Measurements from ENCODE around the gene ARSK.
"Not testable (repeated sequence)": the region's sequence is repeated elsewhere in the genome, so short reads cannot be mapped to it uniquely, and the experiment has no call there.

Gene ARSK

GRCh38 chr5:95621839-95622629, 67.1 kb downstream of the ARSK start:
- DNase-seq: no peak

- DNase-seq: no peak
Observed at GRCh38 chr5:95623706-95624105, 68.8 kb downstream of the ARSK start.

- no peak for DNase-seq
Observed at GRCh38 chr5:95624368-95624767, 69.5 kb downstream of the ARSK start.

- DNase-seq: no peak
Observed at GRCh38 chr5:95626701-95627100, 71.8 kb downstream of the ARSK start.

- no peak for DNase-seq
Observed at GRCh38 chr5:95627971-95628810, 73.3 kb downstream of the ARSK start.

GRCh38 chr5:95628933-95629332, 74.0 kb downstream of the ARSK start:
- DNase-seq: no peak

DNA sequence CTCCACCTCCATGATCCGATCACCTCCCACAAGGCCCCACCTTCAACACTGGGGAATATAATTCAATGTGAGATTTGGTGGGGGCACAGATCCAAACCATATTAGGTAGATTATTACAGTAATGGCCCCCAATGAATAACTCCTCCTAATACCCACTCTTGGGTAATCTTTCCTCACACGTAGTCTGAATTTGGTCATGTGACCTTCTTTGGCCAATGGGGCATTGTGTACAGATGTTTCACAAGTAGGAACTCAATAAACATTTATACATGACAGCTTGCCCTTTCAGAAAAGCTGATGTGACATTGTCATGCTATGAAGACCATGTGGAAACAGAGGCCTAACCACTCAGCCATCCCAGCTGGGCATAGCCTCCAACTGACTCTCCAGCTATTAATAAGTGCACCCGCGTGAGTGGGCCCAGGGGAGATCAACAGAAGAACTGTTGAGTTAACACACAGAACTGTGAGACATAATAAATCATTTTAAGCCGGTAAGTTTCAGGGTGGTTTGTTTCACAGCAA, 75.6 kb downstream of the ARSK start:
- no peak for DNase-seq

DNA sequence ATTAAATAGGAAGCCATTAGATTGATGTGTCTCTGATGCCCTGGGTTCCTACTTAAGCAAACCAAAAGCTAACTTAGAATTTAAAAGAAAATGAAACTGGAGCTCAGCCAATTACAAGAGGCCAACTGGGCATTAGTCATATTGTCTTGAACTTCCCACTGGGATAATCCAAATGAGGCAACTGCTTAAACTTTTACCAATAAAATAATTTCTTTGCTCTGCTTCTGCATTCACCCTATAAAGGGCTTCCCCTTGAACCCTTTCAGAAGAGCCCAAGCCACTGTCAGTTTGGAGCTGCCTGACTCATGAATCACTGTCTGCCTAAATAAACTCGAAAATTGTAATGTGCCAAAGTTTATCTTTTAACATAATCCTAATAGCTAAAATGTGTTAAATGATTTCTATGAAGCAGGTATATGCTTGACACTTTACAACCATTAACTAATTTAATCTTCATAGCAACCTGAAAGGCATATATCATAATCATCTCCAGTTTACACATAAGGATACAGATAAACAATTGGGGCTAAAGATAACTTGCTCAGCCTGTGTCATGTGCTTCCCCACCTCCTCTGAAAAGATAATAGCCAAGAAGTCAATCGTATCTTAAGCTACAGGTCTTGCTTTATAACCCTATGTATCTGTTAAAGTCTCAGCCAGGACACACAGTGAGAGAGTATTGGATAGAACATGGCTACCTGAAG, 76.5 kb downstream of the ARSK start:
- peak; percentile 63 for DNase-seq

DNA sequence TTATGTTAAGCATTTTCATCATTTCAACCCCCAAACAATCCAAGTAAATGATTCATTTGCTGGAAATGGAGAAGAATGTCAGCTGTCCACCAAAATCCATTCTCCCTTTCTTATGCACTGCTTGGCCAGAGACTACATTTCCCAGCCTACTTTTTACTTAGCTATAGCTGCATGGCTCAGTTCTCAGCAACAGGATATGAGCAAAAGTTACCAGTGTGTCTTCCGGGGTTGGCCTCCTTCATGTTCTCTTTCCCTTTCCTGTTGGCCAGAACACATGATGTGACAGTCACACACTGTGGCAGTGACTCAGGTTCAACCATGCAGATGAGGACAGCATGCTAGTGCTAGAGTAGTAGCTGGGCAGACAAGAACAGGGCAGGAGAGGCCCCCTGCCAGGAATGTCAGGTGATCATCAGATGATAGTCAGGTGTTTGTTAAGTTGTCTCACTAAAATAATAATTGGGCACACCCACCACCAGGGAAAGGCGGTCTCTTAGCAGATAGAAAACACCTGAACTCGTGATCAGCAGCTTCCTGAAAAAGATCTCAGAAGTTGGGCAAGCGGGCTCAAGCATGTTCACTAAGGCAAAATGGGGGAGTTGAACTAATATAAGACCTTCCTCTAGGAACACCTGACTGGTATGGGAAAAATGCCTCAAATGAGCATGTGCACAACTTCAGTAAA, 77.2 kb downstream of the ARSK start:
- no peak for DNase-seq

- not testable (repeated sequence) for DNase-seq
Observed at GRCh38 chr5:95632942-95633341, 78.0 kb downstream of the ARSK start.

DNA sequence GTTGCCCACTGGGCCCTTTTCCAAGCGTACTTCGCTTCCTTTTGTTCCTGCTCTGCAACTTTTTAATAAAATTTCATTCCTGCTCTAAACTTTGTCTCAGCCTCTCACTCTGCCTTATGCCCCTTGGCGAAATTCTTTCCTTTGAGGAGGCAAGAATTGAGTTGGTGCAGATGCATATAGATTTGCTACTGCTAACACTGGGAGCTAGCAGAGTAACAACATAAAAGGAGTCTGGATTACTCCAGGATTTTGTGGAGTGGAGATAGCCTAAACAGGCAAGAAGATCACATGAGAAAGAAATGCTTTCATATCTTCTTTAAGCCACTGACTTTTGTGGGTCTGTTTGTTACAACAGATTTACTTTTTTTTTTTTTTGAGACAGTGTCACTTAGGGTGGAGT, 78.8 kb downstream of the ARSK start:
- DNase-seq: no peak

- DNase-seq: no peak
Observed at GRCh38 chr5:95634081-95634480, 79.2 kb downstream of the ARSK start.

DNA sequence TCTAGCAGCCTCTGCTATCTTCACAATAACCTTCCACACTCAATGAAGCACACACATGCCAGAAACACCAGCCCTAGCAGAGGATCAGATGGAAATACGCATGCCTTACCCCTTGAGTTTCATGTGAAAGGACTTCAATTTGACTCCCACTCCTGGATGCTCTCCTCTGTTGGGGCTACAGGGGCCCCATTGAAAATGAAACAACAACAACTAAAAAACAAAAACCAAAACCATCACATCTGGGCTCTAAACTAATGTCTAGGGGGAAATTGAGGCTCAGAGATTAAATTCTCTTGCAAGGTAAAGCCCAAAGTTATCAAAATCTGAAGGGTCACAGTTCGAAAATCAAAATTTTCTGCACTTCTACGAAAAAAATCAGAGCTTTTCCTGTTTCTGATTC, 83.7 kb downstream of the ARSK start:
- DNase-seq: no peak

- DNase-seq: no peak
Observed at GRCh38 chr5:95641741-95642220, 86.9 kb downstream of the ARSK start.

GRCh38 chr5:95643152-95643551, 88.3 kb downstream of the ARSK start:
- DNase-seq: no peak

- no peak for DNase-seq
Observed at GRCh38 chr5:95644351-95645042, 89.6 kb downstream of the ARSK start.

DNA sequence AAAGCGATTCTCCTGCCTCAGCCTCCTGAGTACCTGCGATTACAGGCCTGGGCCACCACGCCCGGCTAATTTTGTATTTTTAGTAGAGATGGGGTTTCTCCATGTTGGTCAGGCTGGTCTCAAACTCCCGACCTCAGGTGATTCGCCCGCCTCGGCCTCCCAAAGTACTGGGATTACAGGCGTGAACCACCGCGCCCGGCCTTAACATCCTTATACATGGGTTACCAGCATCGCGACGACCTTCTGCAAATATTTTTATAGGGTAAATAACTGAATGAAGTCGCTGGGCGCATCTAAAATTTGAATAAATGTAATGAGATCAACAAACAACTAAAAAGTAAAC, 91.3 kb downstream of the ARSK start:
- DNase-seq: not testable (repeated sequence)

DNA sequence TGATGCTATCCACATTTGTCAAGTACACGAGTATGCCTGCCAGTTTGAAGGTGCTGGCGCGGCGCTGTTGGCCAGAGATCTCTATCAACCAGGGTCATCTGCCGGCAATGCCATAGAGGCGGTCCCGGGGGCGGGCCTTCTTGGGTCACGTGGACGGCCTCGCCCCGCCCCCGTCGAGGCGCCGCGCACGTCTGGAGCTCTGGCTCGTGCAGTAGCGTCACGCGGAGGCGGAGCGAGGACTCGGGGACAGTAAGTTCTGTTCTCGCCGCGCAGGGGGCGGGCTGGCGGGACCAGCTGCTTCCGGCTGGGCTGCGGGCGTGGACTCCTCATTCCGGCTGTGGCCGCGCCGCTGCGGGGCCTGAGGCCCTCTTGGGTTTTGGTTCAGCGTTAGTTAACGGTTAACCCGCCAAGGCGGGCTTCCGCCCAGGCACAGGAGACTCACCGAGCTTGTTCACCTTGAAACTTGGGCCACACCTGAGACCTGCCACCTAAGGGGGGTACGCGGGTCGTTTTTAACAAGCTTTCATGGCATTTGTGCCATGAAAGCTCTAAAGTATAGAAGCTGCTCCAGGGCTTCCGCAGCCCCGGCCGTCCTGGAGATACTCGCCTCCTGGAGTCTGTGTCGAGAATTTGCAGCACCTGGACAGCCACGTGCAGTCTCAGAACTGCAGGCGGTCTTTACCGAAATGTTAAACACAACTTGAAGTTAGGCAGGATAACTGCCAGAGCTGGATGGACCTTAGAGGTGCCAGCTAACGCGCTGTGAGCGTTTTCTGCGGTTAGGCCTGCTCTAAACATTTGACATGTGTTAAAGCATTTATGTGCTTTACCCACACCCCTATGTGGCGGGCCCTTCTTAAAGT, 91.9 kb downstream of the ARSK start, which contains the start of gene RFESD:
TSS of gene RFESD (plus strand) at position 209 of the 863 bp plus-strand sequence. CDS start 5,495 bp downstream, outside the sequence.
- DNase-seq: peak; percentile 96

DNA sequence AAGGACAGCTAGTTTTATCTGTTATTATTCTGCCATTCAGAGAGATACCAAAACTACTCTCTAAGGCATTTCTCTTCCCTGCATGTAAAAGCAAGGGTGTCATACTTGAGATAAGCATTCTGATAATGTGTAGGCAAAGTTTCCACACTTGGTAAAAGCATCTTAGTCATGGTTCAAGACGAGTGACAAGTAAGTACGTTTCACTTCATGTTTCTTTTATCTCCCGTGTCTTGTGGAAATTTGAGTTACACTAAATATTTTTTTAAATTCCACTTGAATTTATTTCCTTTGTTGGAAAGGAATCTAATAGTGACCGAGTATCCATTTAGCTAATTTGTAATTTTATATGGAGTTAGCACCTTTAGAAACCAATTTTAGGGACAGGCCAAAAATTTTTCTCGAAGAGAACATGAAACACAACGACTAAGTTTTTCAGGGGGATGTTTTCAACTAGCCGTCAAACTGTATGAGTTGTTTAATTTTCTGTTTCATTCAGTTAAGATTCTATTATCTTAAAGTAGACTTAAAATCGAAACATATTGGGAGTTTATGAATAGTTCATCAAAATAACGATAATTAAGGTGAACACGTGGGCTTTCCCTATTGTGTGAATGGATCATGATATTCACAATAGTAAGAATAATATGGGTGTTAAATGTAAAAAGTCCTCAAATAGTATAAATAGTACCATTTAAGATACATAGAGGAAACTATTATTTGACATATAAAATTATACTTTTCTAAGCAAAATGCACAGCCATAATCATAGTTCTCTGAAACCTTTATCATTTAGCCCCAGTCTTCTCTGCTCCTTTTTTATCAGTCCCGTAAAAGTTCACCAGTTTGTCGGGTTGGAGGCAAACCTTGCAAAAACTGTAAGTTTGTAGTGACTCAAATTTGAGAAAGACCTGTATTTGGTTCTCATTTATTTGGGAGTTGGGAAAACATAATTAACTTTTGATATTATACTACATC, 93.3 kb downstream of the ARSK start:
- DNase-seq: no peak

DNA sequence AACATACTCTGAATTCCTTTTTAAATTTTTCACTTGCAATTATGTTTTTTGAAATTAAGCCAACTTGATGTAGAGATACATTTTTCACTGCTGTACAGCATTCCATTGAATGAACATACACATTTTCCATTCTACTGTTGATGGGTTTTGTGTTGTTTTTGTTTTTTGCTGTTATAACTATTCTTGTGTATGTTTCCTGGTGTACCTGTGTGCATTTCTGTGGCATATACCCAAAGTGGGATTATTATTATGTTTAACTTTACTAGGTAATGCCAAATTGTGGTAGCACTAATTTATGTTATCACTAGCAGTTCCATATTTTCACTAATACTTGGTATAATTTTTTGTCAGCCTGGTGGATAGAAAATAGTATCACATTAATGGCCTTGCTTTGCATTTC, 94.4 kb downstream of the ARSK start:
- no peak for DNase-seq
